WTC11 (cell line): ENCODE results near the gene MON2.

Experiments
- ZNF416 ChIP-seq: fragments of 250-450 bp; sonication (Bioruptor Pico); IDR thresholded peaks from 2 replicates; pipeline ENCODE4 v1.9.0; 2021; ENCODE audit warnings: mild to moderate bottlenecking, inconsistent platforms
- TF ChIP-seq, protein P1 (sequence below): fragments of 200-600 bp; IDR thresholded peaks from 2 replicates; pipeline ENCODE4 v1.8.0; 2022; ENCODE audit warnings: antibody characterized with exemption

DNA sequence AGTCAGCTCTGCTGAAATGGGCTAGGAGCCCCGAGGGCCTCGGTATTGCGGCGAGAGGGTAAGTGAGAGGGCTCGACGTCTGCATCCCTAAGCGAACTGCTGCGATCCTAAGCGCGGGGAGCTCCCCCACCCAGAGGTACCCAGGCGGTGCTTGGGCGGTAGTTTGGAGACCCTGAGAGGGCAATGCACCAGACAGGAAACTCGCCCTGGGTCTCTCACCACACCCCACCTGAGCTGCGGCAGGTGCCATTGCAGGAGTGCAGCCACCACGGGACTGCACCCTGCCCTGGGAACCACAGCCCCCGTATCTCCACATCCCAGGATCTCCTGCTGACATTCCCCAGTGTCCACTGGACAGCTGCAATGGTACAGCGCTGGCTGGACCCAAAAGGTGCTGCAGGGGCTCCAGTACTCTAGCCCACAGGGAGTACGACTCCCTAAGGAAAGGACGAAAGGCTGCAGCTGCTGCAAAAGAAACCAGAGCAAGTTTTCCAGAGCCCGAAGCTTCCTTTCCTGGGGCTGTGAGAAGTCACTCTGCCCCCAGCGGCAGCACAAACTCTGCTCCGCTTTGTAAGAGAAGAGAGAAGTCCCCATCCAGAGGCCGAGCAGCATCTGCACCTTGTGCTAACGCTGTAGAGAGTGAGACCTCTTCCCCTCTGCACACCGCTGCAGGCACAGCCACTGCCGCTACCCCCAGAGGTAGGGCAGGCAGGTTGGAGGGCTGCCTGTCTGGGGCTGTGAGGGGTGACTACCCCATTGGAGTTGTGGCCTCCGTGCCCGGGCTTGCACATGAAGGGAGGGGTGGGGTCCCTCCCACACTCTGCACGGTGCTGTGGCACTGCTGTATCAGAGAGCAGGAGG lies 31.1 kb upstream of the MON2 start:
- no peak for TF ChIP-seq ZNF416 (CRISPR knock-in tag)
- TF ChIP-seq, protein P1, sequence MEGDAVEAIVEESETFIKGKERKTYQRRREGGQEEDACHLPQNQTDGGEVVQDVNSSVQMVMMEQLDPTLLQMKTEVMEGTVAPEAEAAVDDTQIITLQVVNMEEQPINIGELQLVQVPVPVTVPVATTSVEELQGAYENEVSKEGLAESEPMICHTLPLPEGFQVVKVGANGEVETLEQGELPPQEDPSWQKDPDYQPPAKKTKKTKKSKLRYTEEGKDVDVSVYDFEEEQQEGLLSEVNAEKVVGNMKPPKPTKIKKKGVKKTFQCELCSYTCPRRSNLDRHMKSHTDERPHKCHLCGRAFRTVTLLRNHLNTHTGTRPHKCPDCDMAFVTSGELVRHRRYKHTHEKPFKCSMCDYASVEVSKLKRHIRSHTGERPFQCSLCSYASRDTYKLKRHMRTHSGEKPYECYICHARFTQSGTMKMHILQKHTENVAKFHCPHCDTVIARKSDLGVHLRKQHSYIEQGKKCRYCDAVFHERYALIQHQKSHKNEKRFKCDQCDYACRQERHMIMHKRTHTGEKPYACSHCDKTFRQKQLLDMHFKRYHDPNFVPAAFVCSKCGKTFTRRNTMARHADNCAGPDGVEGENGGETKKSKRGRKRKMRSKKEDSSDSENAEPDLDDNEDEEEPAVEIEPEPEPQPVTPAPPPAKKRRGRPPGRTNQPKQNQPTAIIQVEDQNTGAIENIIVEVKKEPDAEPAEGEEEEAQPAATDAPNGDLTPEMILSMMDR: no peak
